AG09309 (cell line): Measurements from ENCODE around the gene REEP3.

ENCODE experiments used
- DNase-seq: peaks from one replicate; pipeline ENCODE4 v3.0.0-alpha.2; 2010; ENCODE audit warnings: low read depth
- H3K4me3 ChIP-seq: 2 replicates; pipeline ENCODE4 v1.5.1; 2011; ENCODE audit warnings: mild to moderate bottlenecking, low read depth, low read length, moderate library complexity; ENCODE audit not compliant: control insufficient read depth
- CTCF ChIP-seq: IDR thresholded peaks from 2 replicates; pipeline ENCODE4 v1.5.1; 2011; ENCODE audit warnings: mild to moderate bottlenecking, low read depth, low read length, inconsistent platforms; ENCODE audit not compliant: insufficient read depth, control insufficient read depth; ENCODE audit errors: missing control alignments

REEP3 gene

GRCh38 chr10:63588436-63589167, 67.4 kb downstream of the REEP3 start:
- no peak for DNase-seq
- no peak for TF ChIP-seq CTCF
- H3K4me3 ChIP-seq, result no peak overlapping the region

GRCh38 chr10:63591600-63592379, 70.6 kb downstream of the REEP3 start:
- TF ChIP-seq CTCF, result no peak
- no peak overlapping the region for H3K4me3 ChIP-seq
- no peak for DNase-seq

GRCh38 chr10:63593576-63593975, 72.4 kb downstream of the REEP3 start:
- TF ChIP-seq CTCF, result no peak
- no peak for DNase-seq
- no peak overlapping the region for H3K4me3 ChIP-seq

- no peak overlapping the region for H3K4me3 ChIP-seq
- no peak for DNase-seq
- no peak for TF ChIP-seq CTCF
Measured at GRCh38 chr10:63595072-63595471, 73.9 kb downstream of the REEP3 start.

- H3K4me3 ChIP-seq, result no peak overlapping the region
- no peak for TF ChIP-seq CTCF
- DNase-seq, result no peak
Measured at GRCh38 chr10:63596924-63597323, 75.7 kb downstream of the REEP3 start.

- no peak overlapping the region for H3K4me3 ChIP-seq
- DNase-seq, result no peak
- no peak for TF ChIP-seq CTCF
Measured at GRCh38 chr10:63600540-63600939, 79.3 kb downstream of the REEP3 start.
